Gastrocnemius medialis (tissue), 4 donors: Measurements from ENCODE around the gene LMX1A. TPM values are rescaled to one million over a fixed set of nuclear protein-coding genes. Genes with fewer than 3 reads are reported as not detected.

ENCODE experiments used
- ATAC-seq, 2 donors: fragments of 150-250 bp; one replicate each; pipeline ENCODE4 v1.9.1; 2016
- DNase-seq, 2 donors: peaks; one replicate each; pipeline ENCODE4 v3.0.0-alpha.2; 2019
- H3K27ac ChIP-seq, 4 donors: fragments of 200-600 bp; sonication (generic); 1 replicate in 1 of 4; 2 replicates in 3 of 4; pipeline ENCODE4 v1.5.1; 2016 to 2018; ENCODE audit warnings: mild to moderate bottlenecking in 2 of 4, moderate library complexity in 1 of 4
- H3K27me3 ChIP-seq, 3 donors: fragments of 200-600 bp; sonication (generic) in 2 of 3; 1 replicate in 1 of 3; 2 replicates in 2 of 3; pipeline versions ENCODE4 v1.5.1 to v1.6.0; 2016 to 2019; ENCODE audit warnings: mild to moderate bottlenecking in 1 of 3, moderate library complexity in 1 of 3
- H3K36me3 ChIP-seq, 2 donors: fragments of 200-600 bp; sonication (generic) in 1 of 2; one replicate each; pipeline ENCODE4 v1.5.1; 2017 to 2018
- H3K4me1 ChIP-seq, 2 donors: fragments of 200-600 bp; sonication (generic) in 1 of 2; one replicate each; pipeline ENCODE4 v1.5.1; 2016 to 2017; ENCODE audit warnings: mild to moderate bottlenecking in 2 of 2
- H3K4me3 ChIP-seq, 4 donors: fragments of 200-600 bp; sonication (generic) in 3 of 4; 1 replicate in 1 of 4; 2 replicates in 3 of 4; pipeline ENCODE4 v1.5.1; 2016 to 2019; ENCODE audit warnings: mild to moderate bottlenecking in 2 of 4
- H3K9me3 ChIP-seq, 3 donors: fragments of 200-600 bp; sonication (generic) in 2 of 3; 1 replicate in 1 of 3; 2 replicates in 2 of 3; pipeline ENCODE4 v1.5.1; 2016 to 2019
- CTCF ChIP-seq, 5 experiments: fragments of 450-650 bp in 3 of 5; fragments of 200-600 bp in 2 of 5; sonication (generic) in 2 of 5; IDR thresholded peaks in 4 of 5; conservative IDR thresholded peaks in 1 of 5; 1 replicate in 4 of 5; 2 replicates in 1 of 5; pipeline ENCODE4 v1.5.1; 2016 to 2019; ENCODE audit warnings: antibody characterized with exemption in 5 of 5, mild to moderate bottlenecking in 3 of 5, moderate library complexity in 3 of 5
- POLR2A ChIP-seq, 2 donors: fragments of 450-650 bp; IDR thresholded peaks; one replicate each; pipeline ENCODE4 v1.6.1; 2017; ENCODE audit warnings: antibody characterized with exemption in 2 of 2, mild to moderate bottlenecking in 2 of 2, moderate library complexity in 2 of 2
- in situ Hi-C, 4 donors: fragments of 200-750 bp; cut with MboI; loops; one replicate each; pipeline versions ENCODE4 v1.15.0 to v1.8.0; 2017; ENCODE audit warnings: low sequenced_read_pairs in 4 of 4
- intact Hi-C: fragments of 100-400 bp; cut with DNase I; formaldehyde crosslinking; loops from one replicate; pipeline ENCODE4 v1.15.1; 2023; ENCODE audit warnings: low total_unique reads
- total RNA-seq, 4 donors: library from RNA; depleted of rRNA; stranded (reverse); fragments of >200 nt; gene quantifications; one replicate each; pipeline versions ENCODE4 v1.1.0 to v1.2.3, GENCODE V29; 2016

LMX1A gene
- total RNA-seq, result under 1 TPM in 1 of 4 donors, not detected in 3; 0.20 TPM

- Histone ChIP-seq H3K36me3 (no peaks in the 10 kb centered on the region), H3K4me1 (peaks cover 0 to 14% of the 10 kb centered on the region in 2 donors), H3K27ac (peak within 1 kb of the TSS in 1 of 4 donors; percentile 34), H3K4me3 (peak within 1 kb of the TSS; percentile 52 to 62 (median 56)), H3K27me3 (peaks cover 42 to 56% (median 47%) of the 10 kb centered on the region in 3 donors), H3K9me3 (no peaks in the 10 kb centered on the region)
- intact Hi-C loops, result no loop called here
- in situ Hi-C loops, result no loop called here
- DNase-seq, result peak in 1 of 2 donors; percentile 36
- TF ChIP-seq CTCF (IDR thresholded peaks at IDR 0.05 in 4 of 5, conservative IDR thresholded peaks at IDR 0.05 in 1 of 5) (no peak), POLR2A (IDR thresholded peaks at IDR 0.05) (no peak)
- peak; percentile 41 to 44 for ATAC-seq
Measured at GRCh38 chr1:165355977-165356811, at the start of gene LMX1A. LMX1A (minus strand) TSS chr1:165356715; CDS start chr1:165355559, 1,156 bp downstream.

- Histone ChIP-seq H3K4me1 (peaks cover 0 to 13% of the 10 kb centered on the region in 2 donors), H3K27me3 (no peaks in the 10 kb centered on the region), H3K4me3 (no peak overlapping the region), H3K36me3 (no peaks in the 10 kb centered on the region), H3K27ac (no peak overlapping the region), H3K9me3 (no peaks in the 10 kb centered on the region)
- peak; percentile 46 to 51 for ATAC-seq
- intact Hi-C loops (loop anchor here (1.0 to 10.0 kb wide), 2 partner anchors 189 to 331 kb away; no protein-coding TSS in a partner anchor), in situ Hi-C loops (loop anchor here in 2 of 4 donors (5.0 kb wide), 2 partner anchors 183 to 188 kb away; no protein-coding TSS in a partner anchor)
- peak in 1 of 2 donors; percentile 28 for DNase-seq
- TF ChIP-seq POLR2A (IDR thresholded peaks at IDR 0.05) (no peak), CTCF (IDR thresholded peaks at IDR 0.05 in 4 of 5, conservative IDR thresholded peaks at IDR 0.05 in 1 of 5) (peak; percentile 63 to 80 (median 76))
Measured at GRCh38 chr1:165403835-165404482, 47.4 kb upstream of the LMX1A start.

- no peaks in the 10 kb centered on the region for H3K27me3 ChIP-seq
- H3K27ac ChIP-seq, result no peak overlapping the region
- DNase-seq, result no peak
- H3K4me3 ChIP-seq, result no peak overlapping the region
- H3K4me1 ChIP-seq, result peaks cover 0 to 6% of the 10 kb centered on the region in 2 donors
- in situ Hi-C loops (loop anchor here in 2 of 4 donors (5.0 kb wide), 2 partner anchors 185 to 190 kb away; no protein-coding TSS in a partner anchor), intact Hi-C loops (loop anchor here (10.0 kb wide), 1 partner anchor 332 kb away; no protein-coding TSS in a partner anchor)
- H3K36me3 ChIP-seq, result no peaks in the 10 kb centered on the region
- ATAC-seq, result no peak
- no peaks in the 10 kb centered on the region for H3K9me3 ChIP-seq
- TF ChIP-seq CTCF (IDR thresholded peaks at IDR 0.05 in 4 of 5, conservative IDR thresholded peaks at IDR 0.05 in 1 of 5) (no peak), POLR2A (IDR thresholded peaks at IDR 0.05) (no peak)
Measured at GRCh38 chr1:165402517-165403111, 46.1 kb upstream of the LMX1A start.

- Histone ChIP-seq H3K36me3 (no peaks in the 10 kb centered on the region), H3K9me3 (no peaks in the 10 kb centered on the region), H3K27ac (peak overlapping the region; percentile 16 to 54 (median 38)), H3K4me1 (peaks cover 6% of the 10 kb centered on the region in 2 donors), H3K4me3 (no peak overlapping the region), H3K27me3 (no peaks in the 10 kb centered on the region)
- no peak for TF ChIP-seq CTCF (IDR thresholded peaks at IDR 0.05 in 4 of 5, conservative IDR thresholded peaks at IDR 0.05 in 1 of 5)
- no peak for TF ChIP-seq POLR2A (IDR thresholded peaks at IDR 0.05)
- ATAC-seq (peak; percentile 37 to 49), DNase-seq (no peak)
- intact Hi-C loops, result loop anchor here (5.0 kb wide), 1 partner anchor 519 kb away; no protein-coding TSS in a partner anchor
- in situ Hi-C loops, result loop anchor here in 3 of 4 donors (5.0 to 25.0 kb wide), 3 partner anchors 194 to 517 kb away; partner anchors contain the start of gene TMCO1 (in 1 of the 3)
Measured at GRCh38 chr1:165397944-165398343, 41.4 kb upstream of the LMX1A start.
